HFFc6 (cell line): ENCODE measurements around the gene TACR1. TPM values are rescaled to one million over a fixed set of nuclear protein-coding genes. Genes with fewer than 3 reads are reported as not detected.

Experiments
- DNase-seq: peaks from one replicate; pipeline ENCODE4 v3.0.0-alpha.2; 2018
- H3K27ac Mint-ChIP-seq: 2 replicates; pipeline ENCODE4 v1.8.0; 2020; ENCODE audit warnings: mild to moderate bottlenecking, mixed read lengths
- H3K27me3 Mint-ChIP-seq: 2 replicates; pipeline ENCODE4 v1.8.0; 2021; ENCODE audit warnings: mild to moderate bottlenecking, moderate library complexity, mixed read lengths; ENCODE audit not compliant: insufficient read depth
- H3K36me3 Mint-ChIP-seq: 2 replicates; pipeline ENCODE4 v1.8.0; 2021; ENCODE audit warnings: low read depth, mixed read lengths
- H3K4me1 Mint-ChIP-seq: 2 replicates; pipeline ENCODE4 v1.8.0; 2020; ENCODE audit warnings: low read depth, mixed read lengths
- H3K4me3 Mint-ChIP-seq: 2 replicates; pipeline ENCODE4 v1.8.0; 2020; ENCODE audit warnings: mild to moderate bottlenecking, moderate library complexity, mixed read lengths
- H3K9me3 Mint-ChIP-seq: 2 replicates; pipeline ENCODE4 v1.8.0; 2020; ENCODE audit warnings: mild to moderate bottlenecking, mixed read lengths
- CTCF ChIP-seq: fragments of 200-600 bp; sonication (generic); IDR thresholded peaks from 2 replicates; pipeline ENCODE4 v1.5.0; 2021; ENCODE audit warnings: antibody characterized with exemption, mild to moderate bottlenecking
- total RNA-seq, 6 experiments: library from RNA; stranded (reverse); fragmentation: NEBNext Ultra II Directional; extraction: Animal tissue kit (Norgen Biotek cat#: 25700); gene quantifications; 2 replicates in 1 of 6; 3 replicates in 5 of 6; pipeline ENCODE4 v1.2.3, GENCODE V29; 2021

The TACR1 gene
- total RNA-seq, 6 experiments from 2014 or later, result 0.10 to 0.18 (median 0.17) TPM; not detected in 1

- Mint-ChIP-seq H3K4me3 (peak overlapping the region; percentile 44), H3K4me1 (peaks cover 45% of the 10 kb centered on the region), H3K36me3 (no peaks in the 10 kb centered on the region; the same call in 1 of the 2 replicates), H3K27me3 (no peaks in the 10 kb centered on the region; the same call in 1 of the 2 replicates), H3K9me3 (no peaks in the 10 kb centered on the region), H3K27ac (peak overlapping the region; percentile 67)
- DNase-seq, result peak; percentile 45
- no peak for TF ChIP-seq CTCF
Observed at GRCh38 chr2:75021672-75022071, 177.6 kb downstream of the TACR1 start.

- TF ChIP-seq CTCF, result no peak
- H3K4me3 Mint-ChIP-seq, result no peak overlapping the region
Observed at GRCh38 chr2:75020476-75020875, 178.8 kb downstream of the TACR1 start.

GRCh38 chr2:75019790-75020189 lies 179.5 kb downstream of the TACR1 start:
- TF ChIP-seq CTCF, result no peak
- Mint-ChIP-seq H3K27ac (no peak overlapping the region), H3K9me3 (no peaks in the 10 kb centered on the region), H3K36me3 (peaks cover 6% of the 10 kb centered on the region; the same call in 1 of the 2 replicates), H3K4me1 (peaks cover 28% of the 10 kb centered on the region), H3K4me3 (no peak overlapping the region), H3K27me3 (no peaks in the 10 kb centered on the region; the same call in 1 of the 2 replicates)
- DNase-seq, result no peak

More at GRCh38 chr2:75020476-75020875, 178.8 kb downstream of the TACR1 start:
- Mint-ChIP-seq H3K27ac (no peak overlapping the region), H3K4me1 (peaks cover 33% of the 10 kb centered on the region), H3K9me3 (no peaks in the 10 kb centered on the region), H3K27me3 (no peaks in the 10 kb centered on the region; the same call in 1 of the 2 replicates), H3K36me3 (no peaks in the 10 kb centered on the region; the same call in 1 of the 2 replicates)
- no peak for DNase-seq

GRCh38 chr2:75018162-75018561 lies 181.2 kb downstream of the TACR1 start:
- Mint-ChIP-seq H3K36me3 (peaks cover 13% of the 10 kb centered on the region; the same call in 1 of the 2 replicates), H3K27me3 (no peaks in the 10 kb centered on the region; the same call in 1 of the 2 replicates), H3K27ac (no peak overlapping the region), H3K4me3 (no peak overlapping the region), H3K9me3 (no peaks in the 10 kb centered on the region), H3K4me1 (peaks cover 28% of the 10 kb centered on the region)
- DNase-seq, result no peak
- no peak for TF ChIP-seq CTCF

- no peak for DNase-seq
- Mint-ChIP-seq H3K4me1 (peaks cover 15% of the 10 kb centered on the region), H3K36me3 (peaks cover 15% of the 10 kb centered on the region), H3K4me3 (no peak overlapping the region), H3K27ac (peak overlapping the region; percentile 45), H3K27me3 (no peaks in the 10 kb centered on the region), H3K9me3 (no peaks in the 10 kb centered on the region)
- no peak for TF ChIP-seq CTCF
Observed at GRCh38 chr2:75012080-75012479, 187.2 kb downstream of the TACR1 start.

GRCh38 chr2:75010571-75010970 lies 188.7 kb downstream of the TACR1 start:
- H3K36me3 Mint-ChIP-seq, result peaks cover 27% of the 10 kb centered on the region
- H3K27me3 Mint-ChIP-seq, result no peaks in the 10 kb centered on the region
- H3K4me1 Mint-ChIP-seq, result peaks cover 16% of the 10 kb centered on the region
- H3K4me3 Mint-ChIP-seq, result no peak overlapping the region
- no peaks in the 10 kb centered on the region for H3K9me3 Mint-ChIP-seq
- no peak for DNase-seq
- no peak for TF ChIP-seq CTCF
- no peak overlapping the region for H3K27ac Mint-ChIP-seq
